ENCODE data around the gene KAT2B.
A peak's percentile ranks its signal among the peaks of the same experiment; 100 is the strongest.

Gene KAT2B

DNA sequence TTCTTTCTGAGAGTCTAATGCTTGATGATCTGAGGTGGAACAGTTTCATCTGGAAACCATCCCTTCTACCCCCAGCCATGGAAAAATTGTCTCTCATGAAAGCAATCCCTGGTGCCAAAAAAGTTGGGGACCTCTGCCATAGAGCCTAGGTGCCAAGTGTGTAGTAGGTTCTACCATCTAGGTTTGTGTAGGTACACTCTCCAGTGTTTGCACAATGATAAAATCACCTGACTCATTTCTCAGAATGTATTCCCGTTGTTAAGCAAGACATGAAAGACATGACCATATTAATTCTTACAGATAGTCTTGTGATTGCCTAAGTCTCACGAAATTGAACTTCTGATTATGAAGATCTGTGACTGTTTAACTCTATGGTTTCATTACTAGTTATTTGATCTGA is 68.6 kb downstream of the KAT2B start:
- no peaks in the 10 kb centered on the region for H3K9me3 ChIP-seq (ENCODE audit: insufficient read depth, low read depth, low read length)
- no peak overlapping the region for H3K23ac ChIP-seq (ENCODE audit: low read length)
- H4K91ac ChIP-seq (ENCODE audit: low read depth, low read length): no peak overlapping the region
- H3K18ac ChIP-seq (ENCODE audit: low read length): no peak overlapping the region
- no peak overlapping the region for H3K14ac ChIP-seq (ENCODE audit: low read length)
- H3K27me3 ChIP-seq (ENCODE audit: insufficient read depth, low read length): no peaks in the 10 kb centered on the region
- H2BK5ac ChIP-seq (ENCODE audit: low read depth, low read length, poor library complexity): no peak overlapping the region
- no peaks in the 10 kb centered on the region for H3K4me1 ChIP-seq (ENCODE audit: control insufficient read depth in 1 of 2, insufficient read depth in 2 of 2, low read length in 2 of 2)
- H3K9ac ChIP-seq (ENCODE audit: low read length): no peak overlapping the region
- no peak overlapping the region for H4K12ac ChIP-seq (ENCODE audit: low read depth, low read length)
- no peaks in the 10 kb centered on the region for H3K79me2 ChIP-seq (ENCODE audit: control insufficient read depth, insufficient read depth, low read length, poor library complexity)
- no peak overlapping the region for H4K8ac ChIP-seq (ENCODE audit: low read depth, low read length)
- H2AK5ac ChIP-seq (ENCODE audit: low read length): no peak overlapping the region
- no peaks in the 10 kb centered on the region for H3K79me1 ChIP-seq (ENCODE audit: low read length)
- no peak overlapping the region for H3K4me2 ChIP-seq (ENCODE audit: low read length)
- no peak overlapping the region for H2AFZ ChIP-seq (ENCODE audit: insufficient read depth, low read length, poor library complexity)
- H3K4me3 ChIP-seq (ENCODE audit: low read depth, low read length): no peak overlapping the region
- H2BK120ac ChIP-seq (ENCODE audit: insufficient read depth, low read length, poor library complexity): no peak overlapping the region
- no peak overlapping the region for H2BK12ac ChIP-seq (ENCODE audit: low read length)
- no peak overlapping the region for H3K27ac ChIP-seq (ENCODE audit: low read depth, low read length)
- DNase-seq: peak in 1 of 2 donors; percentile 70
- H3K36me3 ChIP-seq (ENCODE audit: control insufficient read depth in 1 of 2, insufficient read depth in 2 of 2, low read length in 2 of 2): no peaks in the 10 kb centered on the region
- no CpG with 5 or more reads among the region's 2 CpGs for WGBS (ENCODE audit: extremely low coverage, insufficient coverage, insufficient read length)
- no peak overlapping the region for H3K4ac ChIP-seq (ENCODE audit: low read depth, low read length)

DNA sequence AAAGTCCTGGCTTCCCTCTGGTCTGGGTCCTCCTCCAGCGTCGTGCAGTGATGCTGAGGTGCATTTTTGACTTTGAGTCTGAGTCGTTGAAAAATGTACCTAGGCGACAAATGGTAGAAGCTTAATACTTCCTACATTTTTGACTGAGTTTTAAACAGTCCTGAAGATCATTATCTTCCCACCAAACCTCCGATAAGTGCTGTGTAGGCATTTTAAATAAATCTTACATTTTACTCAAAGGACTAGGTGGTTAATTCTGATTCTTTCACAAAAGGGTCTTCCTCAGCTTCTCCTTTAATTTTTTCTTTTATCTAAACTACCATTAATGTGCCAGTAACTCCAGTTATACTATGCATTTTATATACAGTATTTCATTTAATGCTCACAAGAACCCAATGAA is 70.6 kb downstream of the KAT2B start:
- Histone ChIP-seq H3K9ac (ENCODE audit: low read length) (no peak overlapping the region), H2BK5ac (ENCODE audit: low read depth, low read length, poor library complexity) (no peak overlapping the region), H3K27ac (ENCODE audit: low read depth, low read length) (no peak overlapping the region), H4K8ac (ENCODE audit: low read depth, low read length) (no peak overlapping the region), H3K4me3 (ENCODE audit: low read depth, low read length) (no peak overlapping the region), H3K27me3 (ENCODE audit: insufficient read depth, low read length) (no peaks in the 10 kb centered on the region), H3K4me2 (ENCODE audit: low read length) (no peak overlapping the region), H3K4ac (ENCODE audit: low read depth, low read length) (no peak overlapping the region), H3K18ac (ENCODE audit: low read length) (no peak overlapping the region), H3K4me1 (ENCODE audit: control insufficient read depth in 1 of 2, insufficient read depth in 2 of 2, low read length in 2 of 2) (no peaks in the 10 kb centered on the region), H3K23ac (ENCODE audit: low read length) (no peak overlapping the region), H4K12ac (ENCODE audit: low read depth, low read length) (no peak overlapping the region), H3K36me3 (ENCODE audit: control insufficient read depth in 1 of 2, insufficient read depth in 2 of 2, low read length in 2 of 2) (no peaks in the 10 kb centered on the region), H2AK5ac (ENCODE audit: low read length) (no peak overlapping the region), H3K79me2 (ENCODE audit: control insufficient read depth, insufficient read depth, low read length, poor library complexity) (no peaks in the 10 kb centered on the region), H2AFZ (ENCODE audit: insufficient read depth, low read length, poor library complexity) (no peak overlapping the region), H2BK120ac (ENCODE audit: insufficient read depth, low read length, poor library complexity) (no peak overlapping the region), H3K79me1 (ENCODE audit: low read length) (no peaks in the 10 kb centered on the region), H3K14ac (ENCODE audit: low read length) (no peak overlapping the region), H4K91ac (ENCODE audit: low read depth, low read length) (no peak overlapping the region), H2BK12ac (ENCODE audit: low read length) (no peak overlapping the region), H3K9me3 (ENCODE audit: insufficient read depth, low read depth, low read length) (no peaks in the 10 kb centered on the region)
- no CpG with 5 or more reads among the region's 5 CpGs for WGBS (ENCODE audit: extremely low coverage, insufficient coverage, insufficient read length)
- no peak for DNase-seq

DNA sequence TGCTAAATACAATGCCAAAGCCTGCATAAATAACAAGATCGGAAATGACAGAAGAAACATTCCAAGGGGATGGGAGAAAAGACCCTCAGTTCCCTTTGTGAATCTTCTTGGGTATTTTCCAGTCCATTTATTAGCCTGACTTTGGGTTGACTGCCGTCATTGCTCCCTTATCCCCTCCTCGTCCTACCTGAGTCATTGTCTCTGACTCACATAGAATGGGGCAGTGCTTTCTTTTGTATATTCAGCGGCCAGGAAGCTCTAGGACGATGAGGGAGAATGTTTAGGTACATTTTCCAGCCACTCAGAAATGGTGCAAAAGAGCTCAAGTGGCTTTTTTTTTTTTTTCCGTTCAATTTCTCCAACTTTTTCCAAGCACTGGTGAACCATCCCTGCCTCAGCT is 71.6 kb downstream of the KAT2B start:
- peak; percentile 7 to 38 for DNase-seq
- no peak overlapping the region for H2BK12ac ChIP-seq (ENCODE audit: low read length)
- no peak overlapping the region for H3K4me2 ChIP-seq (ENCODE audit: low read length)
- no peak overlapping the region for H3K27ac ChIP-seq (ENCODE audit: low read depth, low read length)
- no peak overlapping the region for H2BK5ac ChIP-seq (ENCODE audit: low read depth, low read length, poor library complexity)
- no peak overlapping the region for H3K9ac ChIP-seq (ENCODE audit: low read length)
- H3K4me1 ChIP-seq (ENCODE audit: control insufficient read depth in 1 of 2, insufficient read depth in 2 of 2, low read length in 2 of 2): no peaks in the 10 kb centered on the region
- H4K91ac ChIP-seq (ENCODE audit: low read depth, low read length): no peak overlapping the region
- no peaks in the 10 kb centered on the region for H3K27me3 ChIP-seq (ENCODE audit: insufficient read depth, low read length)
- no peak overlapping the region for H4K8ac ChIP-seq (ENCODE audit: low read depth, low read length)
- H3K23ac ChIP-seq (ENCODE audit: low read length): no peak overlapping the region
- H3K36me3 ChIP-seq (ENCODE audit: control insufficient read depth in 1 of 2, insufficient read depth in 2 of 2, low read length in 2 of 2): no peaks in the 10 kb centered on the region
- H2AFZ ChIP-seq (ENCODE audit: insufficient read depth, low read length, poor library complexity): no peak overlapping the region
- no peaks in the 10 kb centered on the region for H3K79me1 ChIP-seq (ENCODE audit: low read length)
- no peak overlapping the region for H2BK120ac ChIP-seq (ENCODE audit: insufficient read depth, low read length, poor library complexity)
- H3K9me3 ChIP-seq (ENCODE audit: insufficient read depth, low read depth, low read length): no peaks in the 10 kb centered on the region
- H3K79me2 ChIP-seq (ENCODE audit: control insufficient read depth, insufficient read depth, low read length, poor library complexity): no peaks in the 10 kb centered on the region
- no peak overlapping the region for H2AK5ac ChIP-seq (ENCODE audit: low read length)
- no peak overlapping the region for H4K12ac ChIP-seq (ENCODE audit: low read depth, low read length)
- no peak overlapping the region for H3K4me3 ChIP-seq (ENCODE audit: low read depth, low read length)
- no peak overlapping the region for H3K18ac ChIP-seq (ENCODE audit: low read length)
- no peak overlapping the region for H3K4ac ChIP-seq (ENCODE audit: low read depth, low read length)
- no peak overlapping the region for H3K14ac ChIP-seq (ENCODE audit: low read length)
- WGBS (ENCODE audit: extremely low coverage, insufficient coverage, insufficient read length): no CpG with 5 or more reads among the region's 6 CpGs

DNA sequence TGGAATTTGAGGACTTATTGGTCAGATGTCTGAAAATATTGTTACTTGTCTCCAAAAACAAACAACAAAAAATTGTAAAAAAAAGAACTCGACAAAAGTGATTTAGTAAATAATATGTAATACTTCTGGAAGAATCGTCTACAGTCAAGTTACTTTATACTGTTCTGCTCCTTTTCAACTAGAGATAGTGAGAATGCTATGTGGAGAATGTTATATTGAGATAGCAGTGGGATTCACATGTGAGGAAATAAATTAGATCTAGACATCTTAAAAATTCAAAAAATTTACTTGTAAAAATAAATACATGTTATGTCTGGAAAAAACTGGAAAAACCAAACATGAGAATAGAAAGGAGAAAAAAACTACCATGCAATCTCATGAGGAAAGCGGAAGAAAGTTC is 80.8 kb downstream of the KAT2B start:
- Histone ChIP-seq H2BK12ac (ENCODE audit: low read length) (no peak overlapping the region), H3K4ac (ENCODE audit: low read depth, low read length) (no peak overlapping the region), H2BK120ac (ENCODE audit: insufficient read depth, low read length, poor library complexity) (no peak overlapping the region), H3K27ac (ENCODE audit: low read depth, low read length) (no peak overlapping the region), H3K14ac (ENCODE audit: low read length) (no peak overlapping the region), H4K12ac (ENCODE audit: low read depth, low read length) (no peak overlapping the region), H3K36me3 (ENCODE audit: control insufficient read depth in 1 of 2, insufficient read depth in 2 of 2, low read length in 2 of 2) (peaks cover 0 to 3% of the 10 kb centered on the region in 2 experiments), H3K27me3 (ENCODE audit: insufficient read depth, low read length) (no peaks in the 10 kb centered on the region), H3K23ac (ENCODE audit: low read length) (no peak overlapping the region), H4K8ac (ENCODE audit: low read depth, low read length) (no peak overlapping the region), H2BK5ac (ENCODE audit: low read depth, low read length, poor library complexity) (no peak overlapping the region), H2AK5ac (ENCODE audit: low read length) (no peak overlapping the region), H3K18ac (ENCODE audit: low read length) (no peak overlapping the region), H3K9me3 (ENCODE audit: insufficient read depth, low read depth, low read length) (no peaks in the 10 kb centered on the region), H3K4me3 (ENCODE audit: low read depth, low read length) (no peak overlapping the region), H2AFZ (ENCODE audit: insufficient read depth, low read length, poor library complexity) (no peak overlapping the region), H4K91ac (ENCODE audit: low read depth, low read length) (no peak overlapping the region), H3K4me2 (ENCODE audit: low read length) (no peak overlapping the region), H3K79me1 (ENCODE audit: low read length) (no peaks in the 10 kb centered on the region), H3K79me2 (ENCODE audit: control insufficient read depth, insufficient read depth, low read length, poor library complexity) (no peaks in the 10 kb centered on the region), H3K4me1 (ENCODE audit: control insufficient read depth in 1 of 2, insufficient read depth in 2 of 2, low read length in 2 of 2) (no peaks in the 10 kb centered on the region), H3K9ac (ENCODE audit: low read length) (no peak overlapping the region)
- WGBS (ENCODE audit: extremely low coverage, insufficient coverage, insufficient read length): no CpG with 5 or more reads among the region's 3 CpGs
- peak in 1 of 2 donors; percentile 17 for DNase-seq
